Stimulated activated CD8-positive, alpha-beta memory T cell treated with anti-CD3 and anti-CD28 coated beads, Interleukin-12 subunit alpha, Interleukin-12 subunit beta, amount 100 ng/mL, for 4 hours (primary cell): ENCODE results near the gene MOB2.

ENCODE experiments used
- DNase-seq: peaks from one replicate; pipeline ENCODE4 v3.0.0-alpha.2; 2020; ENCODE audit warnings: low read depth

Gene MOB2

DNA sequence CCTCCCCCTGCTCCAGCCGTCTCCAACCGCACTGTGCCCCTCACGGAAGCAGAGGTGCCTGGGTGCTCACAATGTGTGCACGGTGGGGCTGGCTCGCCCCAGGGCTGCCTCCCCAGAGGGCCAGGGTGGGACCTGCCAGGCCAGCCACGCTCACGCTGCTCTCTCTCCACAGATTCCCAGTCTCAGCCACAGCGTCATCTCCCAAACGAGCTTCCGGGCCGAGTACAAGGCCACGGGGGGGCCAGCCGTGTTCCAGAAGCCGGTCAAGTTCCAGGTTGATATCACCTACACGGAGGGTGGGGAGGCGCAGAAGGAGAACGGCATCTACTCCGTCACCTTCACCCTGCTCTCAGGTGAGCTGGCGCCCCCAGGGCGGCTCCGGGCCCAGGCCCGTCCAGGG, 30.4 kb downstream of the MOB2 start:
- DNase-seq: no peak

DNA sequence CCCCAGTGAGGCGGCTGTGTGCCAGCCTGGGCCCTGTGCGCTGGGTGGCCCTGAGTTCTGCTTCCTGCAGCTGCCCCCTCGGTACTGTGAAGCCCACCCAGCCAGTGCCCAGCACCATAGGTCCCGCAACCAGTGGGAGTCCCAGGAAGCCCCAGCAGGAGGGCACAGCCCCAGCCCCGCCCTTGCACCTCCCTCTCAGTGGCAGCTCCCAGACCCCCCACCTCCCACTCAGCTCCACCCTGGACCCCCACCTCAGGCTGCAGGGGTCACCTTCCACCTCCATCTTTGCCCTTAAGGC, 30.9 kb downstream of the MOB2 start:
- no peak for DNase-seq

DNA sequence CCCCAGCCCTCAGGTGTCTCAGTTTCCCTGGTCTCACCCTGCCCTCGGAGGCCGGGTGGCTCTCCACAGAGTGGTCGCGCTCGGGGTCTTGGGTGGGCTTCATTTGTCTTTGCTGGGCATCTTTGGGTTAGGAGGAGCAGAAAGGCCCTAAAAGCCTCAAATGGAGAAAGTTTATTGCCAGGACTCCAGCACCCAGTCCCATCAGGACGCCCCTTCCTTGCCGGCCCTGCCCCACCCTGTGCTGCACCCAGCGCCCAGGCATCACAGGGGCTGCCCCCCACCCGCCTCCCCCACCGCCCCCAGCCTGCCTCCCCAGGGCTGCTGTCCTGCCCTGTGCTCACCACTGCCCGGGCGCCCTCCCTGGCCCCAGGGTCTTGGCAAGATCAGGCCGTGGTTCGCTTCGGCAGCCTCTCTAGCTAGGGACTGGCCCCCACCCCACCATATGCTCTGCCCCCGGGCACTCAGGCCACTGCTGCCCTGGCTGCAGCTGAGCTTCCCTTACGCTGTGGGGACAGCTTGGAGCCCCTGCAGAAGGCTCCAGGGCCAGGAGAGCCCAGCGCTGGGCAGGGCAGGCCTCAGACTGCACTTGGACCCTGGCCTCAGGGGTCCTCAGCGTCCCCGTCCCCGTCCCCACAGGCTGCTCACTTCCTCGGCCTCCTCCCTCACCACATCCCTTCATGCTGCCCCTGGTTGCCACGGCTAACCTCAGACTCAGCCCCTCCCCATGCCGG, 31.4 kb downstream of the MOB2 start:
- no peak for DNase-seq

- DNase-seq: no peak
Observed at GRCh38 chr11:1454576-1454975, 32.0 kb downstream of the MOB2 start.

- DNase-seq: no peak
Observed at GRCh38 chr11:1453611-1454034, 33.0 kb downstream of the MOB2 start.

GRCh38 chr11:1452744-1453143, 33.8 kb downstream of the MOB2 start:
- no peak for DNase-seq

- no peak for DNase-seq
Observed at GRCh38 chr11:1451781-1452470, 34.7 kb downstream of the MOB2 start.

GRCh38 chr11:1450949-1451710, 35.4 kb downstream of the MOB2 start:
- no peak for DNase-seq

- no peak for DNase-seq
Observed at GRCh38 chr11:1450344-1450875, 36.2 kb downstream of the MOB2 start.

GRCh38 chr11:1449490-1450243, 36.9 kb downstream of the MOB2 start:
- DNase-seq: no peak

- no peak for DNase-seq
Observed at GRCh38 chr11:1448882-1449281, 37.7 kb downstream of the MOB2 start.

DNA sequence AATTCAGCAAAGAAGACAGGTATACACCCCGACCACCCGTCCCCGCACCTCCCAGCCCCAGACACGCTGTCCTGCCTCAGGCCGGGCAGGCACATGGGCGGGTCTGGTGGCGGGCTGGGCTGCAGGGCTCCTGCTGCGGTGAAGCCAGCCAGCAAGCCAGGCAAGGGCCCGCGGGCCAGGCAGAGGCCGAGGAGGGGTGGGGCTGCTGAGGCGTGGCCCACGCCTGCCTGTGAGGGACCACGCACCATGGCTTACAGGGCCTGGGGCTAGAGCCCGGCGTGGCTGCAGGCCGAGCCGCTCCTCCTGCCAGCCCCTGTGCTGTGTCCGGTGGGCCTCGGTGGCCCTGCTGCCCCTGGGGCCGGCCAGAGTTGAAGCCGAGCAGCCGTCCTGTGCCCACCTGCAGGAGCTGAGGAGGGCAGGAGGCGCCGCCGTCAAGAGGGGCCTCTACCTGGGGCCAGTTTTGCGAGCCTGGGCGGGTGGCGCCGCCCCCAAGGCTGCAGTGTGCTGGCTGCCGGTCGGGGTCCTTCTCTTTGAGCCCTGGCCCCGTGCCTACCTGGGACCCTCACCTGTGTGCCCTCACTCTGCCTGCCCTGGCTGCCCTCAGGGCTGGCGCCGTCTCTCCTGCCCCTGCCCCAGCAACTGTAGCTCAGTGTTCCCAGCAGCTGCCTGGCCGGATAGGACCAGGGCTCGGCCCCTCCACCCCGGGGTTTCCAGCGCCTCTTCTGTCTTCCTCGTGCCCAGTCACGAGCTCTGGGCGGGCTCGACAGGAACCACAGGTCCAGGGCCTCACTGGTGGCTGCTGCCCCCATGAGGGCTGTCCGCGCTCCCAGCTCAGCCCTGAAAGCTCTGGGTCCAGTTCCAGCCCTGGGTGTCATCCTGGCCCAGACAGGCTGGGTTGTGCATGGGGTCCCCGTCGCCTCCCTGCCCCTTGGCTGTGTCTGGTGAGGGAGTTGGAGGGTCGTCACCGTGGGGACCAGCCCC, 38.4 kb downstream of the MOB2 start:
- DNase-seq: no peak

GRCh38 chr11:1446623-1447022, 40.0 kb downstream of the MOB2 start:
- DNase-seq: no peak

GRCh38 chr11:1445741-1446445, 40.7 kb downstream of the MOB2 start:
- no peak for DNase-seq

DNA sequence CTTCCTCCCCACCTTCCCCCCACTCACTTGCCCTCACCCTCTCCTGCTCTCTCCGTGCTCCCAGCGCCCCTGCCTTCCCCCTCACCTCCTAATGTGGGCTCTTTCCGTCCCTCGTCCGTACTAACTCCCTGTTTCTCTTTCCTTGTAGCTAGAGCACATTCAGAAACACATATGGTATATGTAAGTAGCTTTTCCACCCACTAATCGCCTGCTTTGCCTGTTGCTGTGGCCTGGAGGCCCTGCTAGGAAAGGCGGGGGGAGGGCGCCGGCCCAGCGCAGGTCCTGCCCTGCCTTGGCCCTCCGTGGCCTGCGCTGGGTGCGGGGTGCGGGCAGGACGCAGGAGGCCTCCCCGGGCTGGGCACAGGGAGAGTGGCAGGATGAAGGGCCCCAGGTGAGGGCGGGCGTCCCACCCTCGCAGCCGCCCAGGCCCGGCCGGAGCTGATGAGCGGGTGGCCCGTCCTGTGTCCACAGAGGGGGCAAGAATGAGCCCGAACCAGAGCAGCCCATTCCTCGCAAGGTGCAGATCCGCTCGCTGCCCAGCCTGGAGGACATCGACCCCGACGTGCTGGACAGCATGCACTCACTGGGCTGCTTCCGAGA, 41.7 kb downstream of the MOB2 start:
- no peak for DNase-seq

DNA sequence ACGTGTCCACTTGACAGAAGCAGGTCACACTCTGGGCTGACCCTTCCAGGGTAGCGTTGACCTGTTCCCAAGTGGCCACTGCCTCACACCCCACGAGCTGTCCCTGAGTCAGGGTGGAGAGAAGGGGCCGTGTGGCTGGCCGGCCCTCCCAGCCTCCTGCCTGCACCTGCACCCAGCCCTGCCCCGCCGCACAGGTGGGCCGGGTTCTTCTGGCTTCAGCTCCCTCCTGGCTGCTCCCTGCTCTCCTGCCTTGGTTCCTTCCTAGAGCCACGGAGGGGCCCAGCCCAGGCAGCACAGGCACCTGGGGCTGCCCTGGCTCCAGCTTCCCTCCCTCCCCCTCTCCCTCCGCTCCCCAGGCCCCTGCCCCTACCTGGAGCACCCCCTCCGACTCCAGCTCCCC, 42.3 kb downstream of the MOB2 start:
- no peak for DNase-seq

- no peak for DNase-seq
Observed at GRCh38 chr11:1443737-1444136, 42.8 kb downstream of the MOB2 start.

DNA sequence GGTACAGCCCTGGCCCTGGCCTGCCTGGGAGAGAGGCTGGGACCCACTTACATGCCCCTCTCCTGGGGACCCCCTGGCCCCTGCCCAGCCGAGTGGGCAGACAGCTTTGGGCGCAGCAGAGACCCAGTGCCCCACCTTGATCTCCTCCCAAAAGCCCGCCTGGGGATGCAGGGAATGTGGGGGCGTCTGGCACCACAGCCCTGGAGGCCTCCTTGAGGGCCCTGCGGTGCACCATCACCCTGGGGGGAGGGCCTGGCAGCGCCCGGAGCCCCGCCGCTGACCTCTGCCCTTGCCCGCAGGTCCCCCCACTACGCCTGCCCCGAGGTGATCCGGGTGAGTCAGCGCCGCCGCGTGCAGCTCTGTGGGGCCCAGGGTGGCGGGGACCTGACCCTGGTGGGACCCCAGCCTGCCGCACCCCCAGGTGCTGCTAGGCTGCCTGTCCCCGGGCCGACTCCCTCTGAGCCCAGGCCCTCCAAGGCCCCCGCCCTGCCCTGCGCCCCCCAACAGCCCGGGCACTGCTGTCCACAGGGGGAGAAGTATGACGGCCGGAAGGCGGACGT, 43.7 kb downstream of the MOB2 start:
- DNase-seq: no peak

- no peak for DNase-seq
Observed at GRCh38 chr11:1442163-1442562, 44.4 kb downstream of the MOB2 start.

- no peak for DNase-seq
Observed at GRCh38 chr11:1440496-1440895, 46.1 kb downstream of the MOB2 start.
